A549 (cell line): ENCODE data around the gene ACER2. TPM values are rescaled to one million over a fixed set of nuclear protein-coding genes. Genes with fewer than 3 reads are reported as not detected.

ENCODE experiments used
- ATAC-seq, 2 experiments: fragments of 200-7000 bp in 1 of 2; fragments of >200 bp in 1 of 2; cut with Nextera tagmentation in 1 of 2; cut with Tn5 transposase in 1 of 2; 3 replicates each; pipeline versions ENCODE4 v1.8.0 to v1.9.1; 2018 to 2020; ENCODE audit warnings: mild to moderate bottlenecking in 1 of 2, moderate library complexity in 1 of 2
- CTCF ChIA-PET: fragments of 300-600 bp; sonication (Branson Sonifier 250); formaldehyde crosslinking; extraction: SDS; loops from one replicate; lab custom pipeline; 2021; ENCODE audit warnings: antibody characterized with exemption, inconsistent platforms; lab: Yijun Ruan, JAX
- POLR2A ChIA-PET: fragments of 350-600 bp; formaldehyde crosslinking; extraction: SDS; loops from one replicate; lab custom pipeline; 2021; ENCODE audit warnings: antibody characterized with exemption, inconsistent platforms; lab: Yijun Ruan, JAX
- DNase-seq, 2 experiments: peaks; one replicate each; pipeline versions ENCODE4 v3.0.0 to v3.0.0-alpha.2; 2011 to 2016; ENCODE audit warnings: low read depth in 1 of 2, low spot score in 1 of 2
- FAIRE-seq: peaks from 2 replicates; lab custom pipeline; 2011; peaks lifted over from hg19 to GRCh38; lab: Jason Lieb, UNC
- H3K27ac ChIP-seq, 2 experiments: fragments of >200 bp; sonication (Bioruptor Twin); formaldehyde crosslinking; 3 replicates each; pipeline ENCODE4 v1.5.1; 2016 to 2017
- H3K4me1 ChIP-seq: fragments of >200 bp; sonication (Bioruptor Twin); formaldehyde crosslinking; 3 replicates; pipeline ENCODE4 v1.6.1; 2016
- H3K4me2 ChIP-seq: fragments of >200 bp; sonication (Bioruptor Twin); formaldehyde crosslinking; 3 replicates; pipeline ENCODE4 v1.6.1; 2016
- H3K4me3 ChIP-seq: fragments of >200 bp; sonication (Bioruptor Twin); formaldehyde crosslinking; 3 replicates; pipeline ENCODE4 v1.5.1; 2016
- H3K9me3 ChIP-seq: fragments of >200 bp; sonication (Bioruptor Twin); formaldehyde crosslinking; 3 replicates; pipeline ENCODE4 v1.6.1; 2016
- BHLHE40 ChIP-seq: IDR thresholded peaks from 2 replicates; pipeline ENCODE4 v1.6.1; 2012; ENCODE audit warnings: low read depth, low read length, inconsistent platforms
- CHD4 ChIP-seq: fragments of 200-600 bp; sonication (generic); IDR thresholded peaks from 2 replicates; pipeline ENCODE4 v1.6.1; 2016; ENCODE audit warnings: antibody characterized with exemption, mild to moderate bottlenecking, borderline replicate concordance
- EHF ChIP-seq: fragments of 250-450 bp; sonication (Bioruptor Pico); IDR thresholded peaks from 2 replicates; pipeline ENCODE4 v1.5.0; 2020; ENCODE audit warnings: mild to moderate bottlenecking
- EP300 ChIP-seq, 2 experiments: fragments of >200 bp; sonication (Bioruptor Twin); formaldehyde crosslinking; IDR thresholded peaks; 2 replicates in 1 of 2; 3 replicates in 1 of 2; pipeline ENCODE4 v1.6.1; 2016 to 2017
- ESRRA ChIP-seq: fragments of 150-350 bp; IDR thresholded peaks from 2 replicates; pipeline ENCODE4 v1.6.1; 2014; ENCODE audit warnings: mild to moderate bottlenecking, low read length, borderline replicate concordance
- GATA3 ChIP-seq: IDR thresholded peaks from 2 replicates; pipeline ENCODE4 v1.6.1; 2012; ENCODE audit warnings: borderline replicate concordance
- HDAC2 ChIP-seq: fragments of 200-600 bp; sonication (generic); IDR thresholded peaks from 2 replicates; pipeline ENCODE4 v1.6.1; 2016
- HOXA7 ChIP-seq: fragments of 250-450 bp; sonication (Bioruptor Pico); IDR thresholded peaks from 2 replicates; pipeline ENCODE4 v1.5.0; 2020; ENCODE audit warnings: mild to moderate bottlenecking, moderate library complexity
- HOXB13 ChIP-seq: fragments of 250-450 bp; sonication (Bioruptor Pico); IDR thresholded peaks from 2 replicates; pipeline ENCODE4 v1.5.0; 2020; ENCODE audit warnings: low read depth, mild to moderate bottlenecking, moderate library complexity
- KDM1A ChIP-seq: fragments of 200-600 bp; sonication (generic); IDR thresholded peaks from 2 replicates; pipeline ENCODE4 v1.6.1; 2016; ENCODE audit warnings: low read depth, mild to moderate bottlenecking
- MAZ ChIP-seq: fragments of 150-350 bp; IDR thresholded peaks from 2 replicates; pipeline ENCODE4 v1.6.1; 2014; ENCODE audit warnings: antibody characterized with exemption, low read depth, low read length, borderline replicate concordance
- NFE2L2 ChIP-seq: fragments of 150-350 bp; conservative IDR thresholded peaks from 2 replicates; pipeline ENCODE4 v1.6.1; 2014; ENCODE audit warnings: low read length
- POLR2AphosphoS2 ChIP-seq: conservative IDR thresholded peaks from 2 replicates; pipeline ENCODE4 v1.6.1; 2012; ENCODE audit warnings: low read length, improper control_type of control experiment, inconsistent platforms
- RAD21 ChIP-seq, 2 experiments: fragments of >200 bp in 1 of 2; sonication (Bioruptor Twin) in 1 of 2; formaldehyde crosslinking in 1 of 2; IDR thresholded peaks in 1 of 2; conservative IDR thresholded peaks in 1 of 2; 2 replicates in 1 of 2; 3 replicates in 1 of 2; pipeline ENCODE4 v1.6.1; 2012 to 2018; ENCODE audit warnings: inconsistent platforms in 1 of 2
- RFX5 ChIP-seq: fragments of 450-650 bp; IDR thresholded peaks from 2 replicates; pipeline ENCODE4 v1.7.1; 2014; ENCODE audit warnings: antibody characterized with exemption, mild to moderate bottlenecking, moderate library complexity
- RNF2 ChIP-seq: fragments of 200-600 bp; sonication (generic); IDR thresholded peaks from 2 replicates; pipeline ENCODE4 v1.6.1; 2016; ENCODE audit warnings: low read depth, mild to moderate bottlenecking, antibody characterized with exemption, moderate library complexity, borderline replicate concordance
- SMC3 ChIP-seq: fragments of >200 bp; sonication (Bioruptor Twin); formaldehyde crosslinking; IDR thresholded peaks from 3 replicates; pipeline ENCODE4 v1.6.1; 2018; ENCODE audit warnings: inconsistent platforms
- TFCP2L1 ChIP-seq: fragments of 250-450 bp; sonication (Bioruptor Pico); IDR thresholded peaks from 2 replicates; pipeline ENCODE4 v1.5.0; 2021; ENCODE audit warnings: mild to moderate bottlenecking
- ZFP36 ChIP-seq: fragments of 450-650 bp; IDR thresholded peaks from 2 replicates; pipeline ENCODE4 v1.6.1; 2014; ENCODE audit warnings: borderline replicate concordance; ENCODE audit not compliant: partially characterized antibody
- WGBS: methylation state at CpG from one replicate; pipeline ENCODE4 v1.1.6; 2017; ENCODE audit errors: missing lambda C conversion rate; 5-methylcytosine and 5-hydroxymethylcytosine counted together
- polyA plus RNA-seq, 4 experiments: library from polyadenylated mRNA; depleted of rRNA in 3 of 4; stranded (reverse); fragments of >200 nt; fragmentation: RNase III in 1 of 4; extraction: RNeasy Plus Mini Kit Qiagen cat#74134 plus additional on column Dnase treatment in 1 of 4; gene quantifications; 2 replicates in 3 of 4; 3 replicates in 1 of 4; pipeline ENCODE4 v1.2.3, GENCODE V29; 2011 to 2017
- TF ChIP-seq, protein P1 (sequence below): fragments of >200 bp; sonication (Bioruptor Twin); formaldehyde crosslinking; IDR thresholded peaks from 3 replicates; pipeline ENCODE4 v1.5.1; 2016
- TF ChIP-seq, protein P2 (sequence below): fragments of >200 bp; sonication (Bioruptor Twin); formaldehyde crosslinking; IDR thresholded peaks from 2 replicates; pipeline ENCODE4 v1.6.1; 2016
- TF ChIP-seq, protein P3 (sequence below): fragments of 150-350 bp; IDR thresholded peaks from 2 replicates; pipeline ENCODE4 v1.6.1; 2014; ENCODE audit warnings: low read depth, mild to moderate bottlenecking, low read length

The ACER2 gene
- polyA plus RNA-seq, 2 of the 4 experiments (the other 2 are of a cell fraction) = 1.1 to 3.7 TPM

DNA sequence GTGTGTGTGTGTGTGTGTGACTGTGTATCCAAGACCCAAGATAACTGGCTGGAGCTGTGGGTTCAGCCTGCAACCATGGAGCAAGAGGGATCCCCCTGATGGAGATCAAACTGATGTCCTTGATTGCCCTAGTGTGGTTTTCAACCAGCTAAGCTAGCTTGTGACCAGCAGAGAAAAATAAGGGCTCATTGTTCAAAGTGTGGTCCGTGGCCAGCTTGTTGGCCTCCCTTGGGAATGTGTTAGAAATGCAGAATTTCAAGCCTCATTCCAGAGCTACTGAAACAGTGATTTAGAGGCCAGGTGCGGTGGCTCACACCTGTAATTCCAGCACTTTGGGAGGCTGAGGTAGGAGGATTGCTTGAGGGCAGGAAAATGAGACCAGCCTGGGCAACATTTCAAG, 79.9 kb downstream of the ACER2 start:
- CTCF ChIA-PET = interaction anchor here (1.3 to 6.3 kb wide), 5 partner anchors 18 to 434 kb away, joined by 3 to 28 read pairs (median 5); no protein-coding TSS in a partner anchor
- Histone ChIP-seq H3K9me3 (no peaks in the 10 kb centered on the region), H3K27ac (no peak overlapping the region), H3K4me3 (no peak overlapping the region), H3K4me1 (0 out of 3 replicates have a peak, but pooled peaks cover 3% of the 10 kb centered on the region)
- DNase-seq = no peak
- POLR2A ChIA-PET = no interaction called here
- ATAC-seq = no peak
- WGBS = 0% methylated on average over 2 of the region's 2 CpGs
- FAIRE-seq = no peak
- TF ChIP-seq RAD21 (conservative IDR thresholded peaks at IDR 0.05 in 1 of 2, IDR thresholded peaks at IDR 0.05 in 1 of 2) (no peak), TFCP2L1 (CRISPR knock-in tag) (no peak), NFE2L2 (no peak), MAZ (no peak), KDM1A (no peak), SMC3 (no peak), HOXB13 (CRISPR knock-in tag) (no peak), RNF2 (no peak), EHF (CRISPR knock-in tag) (no peak)
- TF ChIP-seq, all 56 proteins: peak for 0
- no peak overlapping the region for H3K4me2 ChIP-seq

DNA sequence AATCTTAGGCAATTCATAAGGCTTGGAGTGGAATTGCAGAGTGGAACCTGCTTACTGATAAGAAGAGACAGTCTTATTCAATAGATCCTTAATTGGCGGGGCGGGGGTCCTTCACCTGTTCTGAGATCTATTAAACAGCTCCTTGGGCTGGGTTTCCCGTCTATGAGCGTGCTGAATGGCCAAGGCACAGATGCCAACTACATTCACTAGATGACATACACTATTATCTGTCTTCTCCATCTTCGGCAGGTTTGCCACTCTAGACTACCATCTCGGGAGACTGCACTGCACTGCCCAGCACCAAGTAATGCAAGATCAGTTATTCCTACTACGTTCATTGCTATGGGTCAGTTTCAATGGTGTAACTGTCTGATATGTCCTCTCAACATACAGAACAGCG, 81.5 kb downstream of the ACER2 start:
- Histone ChIP-seq H3K4me2 (no peak overlapping the region), H3K27ac (no peak overlapping the region), H3K4me1 (0 out of 3 replicates have a peak, but pooled peaks cover 3% of the 10 kb centered on the region), H3K4me3 (no peak overlapping the region), H3K9me3 (no peaks in the 10 kb centered on the region)
- no peak for DNase-seq
- POLR2A ChIA-PET = no interaction called here
- TF ChIP-seq CHD4 (no peak), HOXB13 (CRISPR knock-in tag) (no peak), POLR2AphosphoS2 (no peak), HDAC2 (no peak), RNF2 (no peak), BHLHE40 (no peak), GATA3 (no peak), ZFP36 (no peak), ESRRA (no peak), RFX5 (no peak), EP300 (IDR thresholded peaks at IDR 0.05) (no peak)
- TF ChIP-seq, protein P1, sequence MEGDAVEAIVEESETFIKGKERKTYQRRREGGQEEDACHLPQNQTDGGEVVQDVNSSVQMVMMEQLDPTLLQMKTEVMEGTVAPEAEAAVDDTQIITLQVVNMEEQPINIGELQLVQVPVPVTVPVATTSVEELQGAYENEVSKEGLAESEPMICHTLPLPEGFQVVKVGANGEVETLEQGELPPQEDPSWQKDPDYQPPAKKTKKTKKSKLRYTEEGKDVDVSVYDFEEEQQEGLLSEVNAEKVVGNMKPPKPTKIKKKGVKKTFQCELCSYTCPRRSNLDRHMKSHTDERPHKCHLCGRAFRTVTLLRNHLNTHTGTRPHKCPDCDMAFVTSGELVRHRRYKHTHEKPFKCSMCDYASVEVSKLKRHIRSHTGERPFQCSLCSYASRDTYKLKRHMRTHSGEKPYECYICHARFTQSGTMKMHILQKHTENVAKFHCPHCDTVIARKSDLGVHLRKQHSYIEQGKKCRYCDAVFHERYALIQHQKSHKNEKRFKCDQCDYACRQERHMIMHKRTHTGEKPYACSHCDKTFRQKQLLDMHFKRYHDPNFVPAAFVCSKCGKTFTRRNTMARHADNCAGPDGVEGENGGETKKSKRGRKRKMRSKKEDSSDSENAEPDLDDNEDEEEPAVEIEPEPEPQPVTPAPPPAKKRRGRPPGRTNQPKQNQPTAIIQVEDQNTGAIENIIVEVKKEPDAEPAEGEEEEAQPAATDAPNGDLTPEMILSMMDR = no peak
- TF ChIP-seq, protein P2, sequence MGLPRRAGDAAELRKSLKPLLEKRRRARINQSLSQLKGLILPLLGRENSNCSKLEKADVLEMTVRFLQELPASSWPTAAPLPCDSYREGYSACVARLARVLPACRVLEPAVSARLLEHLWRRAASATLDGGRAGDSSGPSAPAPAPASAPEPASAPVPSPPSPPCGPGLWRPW = no peak
- TF ChIP-seq, protein P3, sequence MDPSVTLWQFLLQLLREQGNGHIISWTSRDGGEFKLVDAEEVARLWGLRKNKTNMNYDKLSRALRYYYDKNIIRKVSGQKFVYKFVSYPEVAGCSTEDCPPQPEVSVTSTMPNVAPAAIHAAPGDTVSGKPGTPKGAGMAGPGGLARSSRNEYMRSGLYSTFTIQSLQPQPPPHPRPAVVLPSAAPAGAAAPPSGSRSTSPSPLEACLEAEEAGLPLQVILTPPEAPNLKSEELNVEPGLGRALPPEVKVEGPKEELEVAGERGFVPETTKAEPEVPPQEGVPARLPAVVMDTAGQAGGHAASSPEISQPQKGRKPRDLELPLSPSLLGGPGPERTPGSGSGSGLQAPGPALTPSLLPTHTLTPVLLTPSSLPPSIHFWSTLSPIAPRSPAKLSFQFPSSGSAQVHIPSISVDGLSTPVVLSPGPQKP = no peak
- CTCF ChIA-PET = interaction anchor here (6.3 kb wide), 1 partner anchor 26 kb away, joined by 28 read pairs; no protein-coding TSS in a partner anchor
- no peak for FAIRE-seq
- no peak for ATAC-seq
- WGBS = 17% methylated on average over 8 of the region's 8 CpGs

DNA sequence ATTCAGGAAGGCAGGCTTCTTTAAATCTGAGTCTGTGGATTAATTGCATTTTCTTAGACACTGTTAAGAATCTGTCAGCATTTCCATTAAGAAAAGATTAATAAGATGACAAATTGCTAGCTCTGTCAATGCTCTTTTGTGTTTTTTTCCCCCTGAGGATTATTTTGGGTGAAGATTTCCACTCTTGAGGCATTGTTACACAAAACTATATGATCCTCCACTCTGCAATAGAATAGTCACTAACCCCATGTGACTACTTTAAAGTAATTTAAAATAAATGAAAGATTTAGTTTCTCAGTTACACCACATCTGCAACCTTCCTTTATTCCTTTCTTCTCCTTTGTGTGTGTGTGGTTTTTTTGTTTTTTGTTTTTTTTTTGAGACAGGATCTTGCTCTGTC, 82.0 kb downstream of the ACER2 start:
- FAIRE-seq (no peak), DNase-seq (no peak), ATAC-seq (no peak)
- Histone ChIP-seq H3K27ac (no peak overlapping the region), H3K4me3 (no peak overlapping the region), H3K4me1 (0 out of 3 replicates have a peak, but pooled peaks cover 3% of the 10 kb centered on the region), H3K4me2 (no peak overlapping the region), H3K9me3 (no peaks in the 10 kb centered on the region)
- CTCF ChIA-PET = interaction anchor here (0.7 to 6.3 kb wide), 3 partner anchors 10 to 27 kb away, joined by 3 to 28 read pairs (median 4); no protein-coding TSS in a partner anchor
- TF ChIP-seq HOXA7 (CRISPR knock-in tag) = no peak
- POLR2A ChIA-PET = interaction anchor here (0.6 kb wide), 1 partner anchor 15 kb away, joined by 3 read pairs; no protein-coding TSS in a partner anchor
